GM19239 (cell line): ENCODE results near the gene KRT2.

ENCODE experiments used
- DNase-seq: peaks from one replicate; pipeline ENCODE4 v3.0.0; 2011; ENCODE audit warnings: low spot score; ENCODE audit not compliant: insufficient read length
- FAIRE-seq: peaks from 2 replicates; lab custom pipeline; 2011; peaks lifted over from hg19 to GRCh38; lab: Jason Lieb, UNC

Gene KRT2

DNA sequence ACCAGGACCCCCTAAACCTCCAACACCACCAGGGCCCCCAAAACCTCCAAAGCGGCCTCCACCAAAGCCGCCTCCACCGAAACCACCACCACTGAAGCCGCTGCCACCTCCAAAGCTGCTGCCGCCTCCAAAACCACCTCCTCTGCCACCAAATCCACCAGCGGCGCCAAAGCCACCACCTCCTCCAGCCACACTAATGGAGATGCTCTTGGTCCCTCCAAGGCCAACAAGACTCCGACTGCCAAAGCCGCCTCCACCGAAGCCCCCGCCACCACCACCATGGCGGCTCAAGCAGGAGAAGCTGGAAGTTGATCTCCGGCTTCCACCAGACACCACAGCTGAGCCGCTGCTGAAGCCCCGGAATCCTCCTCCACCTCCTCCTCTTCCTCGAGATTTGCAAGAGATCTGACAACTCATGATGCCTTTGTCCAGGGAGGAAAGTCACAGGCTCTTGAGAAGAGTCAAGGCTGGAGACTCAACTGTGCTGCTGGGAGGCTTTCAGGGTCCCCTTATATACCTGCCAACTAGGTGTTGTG, at the start of gene KRT2:
TSS of gene KRT2 (minus strand) at position 486 of the 536 bp plus-strand sequence. CDS start at position 417, 69 bp downstream.
- no peak for FAIRE-seq
- DNase-seq: no peak

DNA sequence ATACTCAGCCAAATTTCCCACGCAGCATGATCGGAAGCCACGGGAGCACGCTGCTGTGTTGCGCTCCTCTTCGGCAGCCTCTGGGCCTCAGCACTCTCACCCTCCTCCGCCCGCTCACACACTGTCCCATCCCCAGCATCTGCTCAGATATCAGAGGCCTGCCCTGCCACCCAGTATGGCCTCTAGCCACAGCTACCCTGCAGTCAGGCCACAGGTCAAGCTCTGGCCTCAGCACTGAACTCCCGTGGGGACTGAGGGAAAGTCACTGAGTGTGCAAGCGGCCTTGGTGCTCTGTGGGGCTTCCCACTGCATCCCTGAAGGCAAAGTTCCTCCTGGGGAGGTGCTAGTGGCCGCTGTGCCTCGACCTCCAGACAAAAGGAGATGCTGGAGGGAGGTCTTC, 49.3 kb upstream of the KRT2 start:
- DNase-seq (no peak), FAIRE-seq (no peak)

DNA sequence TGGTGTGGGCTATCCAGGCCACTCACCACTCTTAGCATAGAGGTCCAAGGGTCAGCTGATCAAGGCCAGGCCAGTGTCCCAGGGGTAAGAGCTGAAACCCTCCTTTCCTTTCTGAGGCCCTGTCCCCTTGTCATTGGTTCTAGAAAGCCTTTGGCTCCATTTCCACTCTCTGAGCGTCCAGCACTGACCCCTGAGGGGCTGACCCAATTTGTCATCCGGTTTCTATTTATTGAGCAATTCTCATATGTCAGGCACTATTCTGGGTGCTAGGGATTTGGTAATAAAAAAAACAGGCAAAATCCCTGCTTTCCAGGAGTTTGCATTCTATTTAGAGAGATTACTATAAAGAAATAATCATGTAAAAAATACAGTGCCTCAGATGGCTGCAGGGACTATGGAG, 47.9 kb upstream of the KRT2 start:
- no peak for FAIRE-seq
- DNase-seq: no peak

DNA sequence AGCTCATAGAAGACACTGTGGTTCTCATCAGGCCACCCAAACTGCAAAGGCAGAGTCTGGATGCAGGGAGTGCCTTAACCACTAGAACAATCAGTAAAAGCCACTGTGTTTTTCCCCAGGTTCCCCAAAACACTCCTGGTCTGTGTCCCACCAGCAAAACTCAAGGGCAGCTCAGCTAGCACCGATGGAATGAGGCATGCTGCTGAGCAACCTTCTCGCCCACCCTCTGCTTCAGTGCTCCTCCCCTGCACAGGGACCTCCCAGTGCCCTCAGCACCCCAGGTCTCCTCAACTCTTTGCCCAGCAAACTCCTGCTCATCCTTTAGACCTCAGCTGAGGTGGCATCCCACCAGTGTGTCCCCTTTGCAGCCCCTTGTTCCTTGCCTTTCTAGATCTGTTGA, 47.4 kb upstream of the KRT2 start:
- FAIRE-seq (no peak), DNase-seq (no peak)

GRCh38 chr12:52698651-52699340, 46.8 kb upstream of the KRT2 start:
- no peak for DNase-seq
- no peak for FAIRE-seq

- FAIRE-seq (no peak), DNase-seq (no peak)
These were observed 45.1 kb upstream of the KRT2 start for GRCh38 chr12:52697058-52697582.

DNA sequence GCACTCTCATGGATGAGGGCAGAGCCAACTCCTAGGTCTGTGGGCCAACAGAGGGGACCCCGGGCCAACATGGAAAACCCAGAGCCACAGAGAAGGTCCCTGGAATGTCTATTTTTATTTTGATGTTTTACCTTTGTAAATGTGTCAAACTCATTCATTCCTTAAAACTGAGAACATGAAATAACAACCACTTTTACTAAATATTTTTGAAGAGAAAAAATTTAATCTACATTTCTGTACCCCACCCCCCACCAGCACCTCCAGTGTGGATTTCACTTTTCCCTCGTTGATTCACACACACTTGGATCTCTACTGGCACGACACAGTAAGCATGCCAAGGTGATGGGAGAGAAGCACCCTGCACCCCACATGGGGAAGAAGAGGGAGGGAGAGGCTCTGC, 44.6 kb upstream of the KRT2 start:
- no peak for FAIRE-seq
- no peak for DNase-seq

- DNase-seq (no peak), FAIRE-seq (no peak)
These were observed 43.0 kb upstream of the KRT2 start for GRCh38 chr12:52695039-52695438.

- DNase-seq (no peak), FAIRE-seq (no peak)
These were observed 42.1 kb upstream of the KRT2 start for GRCh38 chr12:52694151-52694550.

GRCh38 chr12:52693261-52693660, 41.2 kb upstream of the KRT2 start:
- no peak for DNase-seq
- no peak for FAIRE-seq

- FAIRE-seq: no peak
These were observed 40.2 kb upstream of the KRT2 start for GRCh38 chr12:52692254-52692653.

GRCh38 chr12:52691841-52692150, 39.8 kb upstream of the KRT2 start:
- DNase-seq: no peak
- no peak for FAIRE-seq

More at GRCh38 chr12:52692254-52692653, 40.2 kb upstream of the KRT2 start:
- no peak for DNase-seq

GRCh38 chr12:52691076-52691840, 39.2 kb upstream of the KRT2 start:
- DNase-seq (no peak), FAIRE-seq (no peak)

DNA sequence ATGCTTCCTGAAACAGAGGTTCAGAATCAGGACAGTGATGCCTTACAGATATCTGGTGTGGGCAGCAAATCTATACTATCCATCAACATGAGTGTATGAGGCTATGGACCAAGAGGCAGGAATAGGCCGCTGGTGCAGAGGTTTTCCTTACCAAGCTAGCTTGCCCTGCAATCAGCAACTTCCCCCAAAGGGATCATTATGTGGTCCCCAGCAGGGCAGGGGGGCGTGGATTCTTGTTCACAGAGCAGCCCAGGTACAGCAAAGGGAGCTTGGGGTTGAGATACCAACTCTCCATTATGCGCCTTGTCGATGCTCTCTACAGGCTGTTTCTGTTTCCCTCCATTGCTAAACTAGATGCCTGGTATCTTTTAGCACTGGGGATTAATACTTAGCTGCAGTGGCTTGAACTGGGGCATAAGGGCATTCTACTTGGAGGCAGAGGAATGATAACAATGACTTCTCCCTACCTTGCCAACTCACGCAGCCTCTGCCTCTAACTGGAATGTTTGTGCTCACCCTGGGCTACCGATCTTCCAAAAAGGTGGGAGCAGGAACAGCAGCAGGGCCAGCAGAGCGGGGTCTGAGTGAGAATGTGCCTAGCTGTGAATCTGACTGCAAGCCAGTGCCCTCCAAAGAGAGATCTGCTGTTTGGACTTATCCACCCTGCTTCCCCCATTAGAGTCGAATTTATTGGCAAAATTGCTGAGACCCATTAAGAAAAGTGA, 38.5 kb upstream of the KRT2 start:
- no peak for FAIRE-seq

GRCh38 chr12:52689936-52690335, 37.9 kb upstream of the KRT2 start:
- no peak for DNase-seq
- FAIRE-seq: no peak

More for the DNA sequence above, 38.5 kb upstream of the KRT2 start:
- DNase-seq: no peak

GRCh38 chr12:52689239-52689638, 37.2 kb upstream of the KRT2 start:
- DNase-seq (no peak), FAIRE-seq (no peak)

- no peak for FAIRE-seq
- no peak for DNase-seq
These were observed 36.5 kb upstream of the KRT2 start for GRCh38 chr12:52688481-52688880.

GRCh38 chr12:52687497-52688385, 35.7 kb upstream of the KRT2 start:
- no peak for FAIRE-seq
- no peak for DNase-seq

GRCh38 chr12:52686756-52687487, 34.9 kb upstream of the KRT2 start:
- FAIRE-seq (no peak), DNase-seq (no peak)
